Measurements from ENCODE around the gene SCCPDH. TPM values are rescaled to one million over a fixed set of nuclear protein-coding genes. Genes with fewer than 3 reads are reported as not detected.
A peak's percentile ranks its signal among the peaks of the same experiment; 100 is the strongest.

The SCCPDH gene
- total RNA-seq, 1 donor from 2014 or later, result 29.4 TPM

DNA sequence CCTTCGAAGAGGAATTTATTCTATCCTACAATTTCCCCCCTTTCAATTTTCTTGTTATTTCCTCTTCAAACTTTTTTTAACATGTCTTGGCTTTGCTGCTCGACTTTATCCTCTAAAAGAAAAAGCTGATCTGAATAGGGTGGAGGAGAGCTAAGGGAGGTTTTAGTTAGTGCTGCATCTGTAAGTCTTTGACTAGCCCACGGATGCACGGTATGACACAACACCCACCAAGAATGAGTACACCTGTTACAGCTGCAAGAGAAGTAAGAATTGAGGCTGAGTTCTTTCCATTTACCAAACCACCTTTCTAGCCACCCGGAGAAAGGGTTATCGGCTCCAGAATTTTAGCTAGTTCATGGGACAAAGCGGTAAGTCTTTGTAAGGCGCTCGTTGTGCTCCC lies 23.8 kb downstream of the SCCPDH start:
- Histone ChIP-seq H3K36me3 (peaks cover 32% of the 10 kb centered on the region), H3K27me3 (ENCODE audit: low read depth) (no peaks in the 10 kb centered on the region), H3K9me3 (replicated peaks) (no peaks in the 10 kb centered on the region), H3K4me3 (no peak overlapping the region), H3K4me1 (no peaks in the 10 kb centered on the region), H3K27ac (replicated peaks) (no peak overlapping the region)
- TF ChIP-seq, protein P1, sequence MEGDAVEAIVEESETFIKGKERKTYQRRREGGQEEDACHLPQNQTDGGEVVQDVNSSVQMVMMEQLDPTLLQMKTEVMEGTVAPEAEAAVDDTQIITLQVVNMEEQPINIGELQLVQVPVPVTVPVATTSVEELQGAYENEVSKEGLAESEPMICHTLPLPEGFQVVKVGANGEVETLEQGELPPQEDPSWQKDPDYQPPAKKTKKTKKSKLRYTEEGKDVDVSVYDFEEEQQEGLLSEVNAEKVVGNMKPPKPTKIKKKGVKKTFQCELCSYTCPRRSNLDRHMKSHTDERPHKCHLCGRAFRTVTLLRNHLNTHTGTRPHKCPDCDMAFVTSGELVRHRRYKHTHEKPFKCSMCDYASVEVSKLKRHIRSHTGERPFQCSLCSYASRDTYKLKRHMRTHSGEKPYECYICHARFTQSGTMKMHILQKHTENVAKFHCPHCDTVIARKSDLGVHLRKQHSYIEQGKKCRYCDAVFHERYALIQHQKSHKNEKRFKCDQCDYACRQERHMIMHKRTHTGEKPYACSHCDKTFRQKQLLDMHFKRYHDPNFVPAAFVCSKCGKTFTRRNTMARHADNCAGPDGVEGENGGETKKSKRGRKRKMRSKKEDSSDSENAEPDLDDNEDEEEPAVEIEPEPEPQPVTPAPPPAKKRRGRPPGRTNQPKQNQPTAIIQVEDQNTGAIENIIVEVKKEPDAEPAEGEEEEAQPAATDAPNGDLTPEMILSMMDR (IDR thresholded peaks at IDR 0.05; ENCODE audit: borderline replicate concordance), result no peak
- DNase-seq, result no peak
- intact Hi-C loops (cut with micrococcal nuclease), result no loop called here

DNA sequence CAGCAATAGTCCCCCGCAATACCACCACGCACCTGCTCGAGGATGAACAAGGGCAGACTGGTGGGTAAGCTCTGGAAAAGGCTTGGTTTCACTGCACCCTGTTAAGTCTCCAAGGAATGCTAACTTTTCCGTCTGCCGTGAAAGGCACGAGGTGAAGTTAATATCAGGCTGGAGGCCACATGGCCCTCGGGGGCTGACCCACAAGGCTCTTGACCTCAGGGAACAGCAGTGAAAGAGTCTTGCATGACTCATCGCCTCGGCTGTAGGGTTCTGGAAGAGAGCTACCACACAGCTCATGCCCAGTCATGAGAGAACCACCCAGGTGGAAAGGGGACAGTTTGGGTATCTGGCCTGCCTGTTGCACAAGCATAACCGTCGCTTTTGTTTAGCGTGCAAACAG lies 24.7 kb downstream of the SCCPDH start:
- TF ChIP-seq, protein P1 (IDR thresholded peaks at IDR 0.05; ENCODE audit: borderline replicate concordance), result no peak

DNA sequence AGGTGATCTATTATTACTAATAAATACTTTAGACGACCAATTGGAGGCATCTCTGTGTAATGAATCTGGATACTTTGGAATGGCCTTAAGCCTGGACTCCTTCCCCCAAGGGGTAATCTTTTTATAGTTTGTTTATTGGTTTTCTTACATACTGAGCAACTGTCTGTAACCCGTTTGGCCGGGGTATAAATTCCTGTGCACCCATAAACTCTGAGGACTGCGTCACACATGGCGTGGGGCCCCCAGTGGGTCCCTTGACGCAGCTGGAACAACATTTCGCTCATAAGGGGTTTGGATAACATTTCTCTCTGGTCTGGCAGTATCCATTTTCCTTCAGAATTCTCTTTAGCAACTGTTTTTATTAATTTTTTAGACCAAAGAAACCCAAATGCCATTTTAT lies 26.5 kb downstream of the SCCPDH start:
- Histone ChIP-seq H3K27me3 (ENCODE audit: low read depth) (no peaks in the 10 kb centered on the region), H3K36me3 (peaks cover 7% of the 10 kb centered on the region), H3K4me1 (peaks cover 6% of the 10 kb centered on the region), H3K9me3 (replicated peaks) (no peaks in the 10 kb centered on the region), H3K27ac (replicated peaks) (no peak overlapping the region), H3K4me3 (no peak overlapping the region)
- no peak for DNase-seq
- TF ChIP-seq, protein P1 (IDR thresholded peaks at IDR 0.05; ENCODE audit: borderline replicate concordance), result no peak
- intact Hi-C loops (cut with micrococcal nuclease), result loop anchor here (10.0 kb wide), 1 partner anchor 256 kb away; no protein-coding TSS in a partner anchor

More for the DNA sequence above, 24.7 kb downstream of the SCCPDH start:
- H3K36me3 ChIP-seq, result peaks cover 23% of the 10 kb centered on the region
- no peaks in the 10 kb centered on the region for H3K9me3 ChIP-seq (replicated peaks)
- H3K27ac ChIP-seq (replicated peaks), result no peak overlapping the region
- intact Hi-C loops (cut with micrococcal nuclease), result no loop called here
- H3K4me3 ChIP-seq, result no peak overlapping the region
- peaks cover 3% of the 10 kb centered on the region for H3K4me1 ChIP-seq
- no peaks in the 10 kb centered on the region for H3K27me3 ChIP-seq (ENCODE audit: low read depth)
- DNase-seq, result no peak

DNA sequence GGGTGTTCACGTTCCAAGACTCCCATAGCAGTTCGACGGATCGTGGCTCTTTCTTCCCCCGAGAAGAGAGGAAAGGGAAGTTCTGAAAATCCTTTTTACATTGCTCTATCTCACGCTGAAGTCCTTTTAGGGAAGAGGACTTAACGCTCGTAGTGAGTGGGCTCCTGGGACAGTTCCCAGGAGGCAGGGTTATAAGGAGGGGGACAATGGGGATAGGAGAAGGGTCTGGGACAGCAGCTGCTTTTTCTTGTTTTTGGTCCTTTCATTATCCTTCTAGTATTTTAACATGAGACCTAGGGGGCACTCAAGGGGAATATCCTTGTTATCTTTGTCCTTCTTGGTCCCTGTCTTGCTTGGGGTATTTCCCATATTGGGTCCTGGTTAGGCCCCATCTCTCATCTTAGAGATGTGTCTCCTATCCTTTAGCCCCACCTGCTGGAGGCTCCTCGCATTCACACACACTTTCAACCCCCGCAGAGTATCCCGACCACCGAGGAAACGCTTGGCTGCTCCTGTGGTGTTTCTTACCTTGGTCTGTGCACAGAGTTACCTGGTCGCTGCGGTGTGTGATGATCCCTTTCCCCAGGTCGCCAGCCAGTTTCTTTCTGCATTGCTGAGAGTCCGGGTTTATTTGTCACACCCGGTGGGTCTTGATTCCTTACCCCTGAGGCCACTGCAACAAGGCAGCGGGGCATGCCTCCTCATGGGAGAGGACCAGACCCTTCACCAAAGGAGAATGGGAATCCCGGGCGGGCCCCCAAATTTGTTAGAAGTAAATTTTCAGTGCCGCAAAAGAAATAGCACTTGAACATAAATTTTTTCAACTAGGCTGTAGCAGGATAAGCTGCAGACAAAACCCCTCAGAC lies 29.7 kb downstream of the SCCPDH start:
- no peaks in the 10 kb centered on the region for H3K9me3 ChIP-seq (replicated peaks)
- peak; percentile 44 for DNase-seq
- H3K27ac ChIP-seq (replicated peaks), result no peak overlapping the region
- H3K27me3 ChIP-seq (ENCODE audit: low read depth), result no peaks in the 10 kb centered on the region
- TF ChIP-seq, protein P1 (IDR thresholded peaks at IDR 0.05; ENCODE audit: borderline replicate concordance), result peak; percentile 84
- peaks cover 4% of the 10 kb centered on the region for H3K36me3 ChIP-seq
- H3K4me3 ChIP-seq, result no peak overlapping the region
- intact Hi-C loops (cut with micrococcal nuclease), result loop anchor here (10.0 kb wide), 1 partner anchor 259 kb away; no protein-coding TSS in a partner anchor
- H3K4me1 ChIP-seq, result peaks cover 6% of the 10 kb centered on the region

DNA sequence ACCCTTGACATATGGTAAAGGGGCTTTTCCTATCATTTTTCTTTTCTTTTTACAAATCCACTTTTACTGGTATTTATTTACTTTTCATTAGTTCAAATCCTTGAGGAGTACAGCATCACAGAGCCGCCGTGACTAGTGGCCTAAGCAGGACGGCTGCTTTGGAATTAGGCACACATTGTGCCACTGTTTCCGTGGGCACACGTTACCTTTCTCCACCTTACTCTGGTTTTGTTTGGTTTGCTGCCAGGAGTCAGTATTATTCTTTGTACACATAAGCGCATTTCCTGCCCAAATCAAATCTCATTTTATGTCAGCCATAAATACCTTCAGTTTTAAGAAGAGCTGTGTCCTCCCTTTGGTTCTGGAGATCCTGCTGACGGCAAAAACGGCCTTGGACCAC lies 31.2 kb downstream of the SCCPDH start:
- TF ChIP-seq, protein P1 (IDR thresholded peaks at IDR 0.05; ENCODE audit: borderline replicate concordance), result no peak
- Histone ChIP-seq H3K36me3 (peaks cover 9% of the 10 kb centered on the region), H3K27me3 (ENCODE audit: low read depth) (no peaks in the 10 kb centered on the region), H3K27ac (replicated peaks) (no peak overlapping the region), H3K9me3 (replicated peaks) (no peaks in the 10 kb centered on the region), H3K4me1 (peaks cover 6% of the 10 kb centered on the region), H3K4me3 (no peak overlapping the region)
- no peak for DNase-seq
- intact Hi-C loops (cut with micrococcal nuclease), result loop anchor here (10.0 kb wide), 1 partner anchor 261 kb away; no protein-coding TSS in a partner anchor

Measured in left ventricle myocardium inferior (tissue), 1 donor.